Endothelial cell (in vitro differentiated cells): Measurements from ENCODE around the gene CTTNBP2NL. TPM values are rescaled to one million over a fixed set of nuclear protein-coding genes. Genes with fewer than 3 reads are reported as not detected.
"Not testable (repeated sequence)": the region's sequence is repeated elsewhere in the genome, so short reads cannot be mapped to it uniquely, and the experiment has no call there.

Experiments used
- DNase-seq: peaks from one replicate; pipeline ENCODE4 v3.0.0; 2021; ENCODE audit warnings: low spot score
- H3K27ac Mint-ChIP-seq: one replicate; pipeline ENCODE4 v1.8.0; 2021; ENCODE audit warnings: mixed read lengths, inconsistent platforms; ENCODE audit not compliant: unreplicated experiment
- H3K27me3 Mint-ChIP-seq: one replicate; pipeline ENCODE4 v1.8.0; 2021; ENCODE audit warnings: mild to moderate bottlenecking, moderate library complexity, mixed read lengths, inconsistent platforms; ENCODE audit not compliant: unreplicated experiment
- H3K36me3 Mint-ChIP-seq: one replicate; pipeline ENCODE4 v1.8.0; 2021; ENCODE audit warnings: mild to moderate bottlenecking, low read depth, mixed read lengths, inconsistent platforms; ENCODE audit not compliant: unreplicated experiment
- H3K4me1 Mint-ChIP-seq: one replicate; pipeline ENCODE4 v1.8.0; 2021; ENCODE audit warnings: mild to moderate bottlenecking, mixed read lengths, inconsistent platforms; ENCODE audit not compliant: unreplicated experiment
- H3K4me3 Mint-ChIP-seq: one replicate; pipeline ENCODE4 v1.8.0; 2021; ENCODE audit warnings: mild to moderate bottlenecking, mixed read lengths, inconsistent platforms; ENCODE audit not compliant: unreplicated experiment
- H3K9me3 Mint-ChIP-seq: one replicate; pipeline ENCODE4 v1.8.0; 2021; ENCODE audit warnings: mixed read lengths, inconsistent platforms; ENCODE audit not compliant: unreplicated experiment
- total RNA-seq: library from RNA; stranded (reverse); fragmentation: NEBNext Ultra II Directional; extraction: Animal tissue kit (Norgen Biotek cat#: 25700); gene quantifications from one replicate; pipeline ENCODE4 v1.2.1, GENCODE V29; 2021; ENCODE audit not compliant: unreplicated experiment
- TF ChIP-seq, protein P1 (sequence below): fragments of 200-600 bp; sonication (generic); IDR thresholded peaks from one replicate; pipeline ENCODE4 v1.5.0; 2021; ENCODE audit warnings: antibody characterized with exemption; ENCODE audit not compliant: unreplicated experiment

CTTNBP2NL gene
- total RNA-seq, 1 donor from 2014 or later, result 84.0 TPM

DNA sequence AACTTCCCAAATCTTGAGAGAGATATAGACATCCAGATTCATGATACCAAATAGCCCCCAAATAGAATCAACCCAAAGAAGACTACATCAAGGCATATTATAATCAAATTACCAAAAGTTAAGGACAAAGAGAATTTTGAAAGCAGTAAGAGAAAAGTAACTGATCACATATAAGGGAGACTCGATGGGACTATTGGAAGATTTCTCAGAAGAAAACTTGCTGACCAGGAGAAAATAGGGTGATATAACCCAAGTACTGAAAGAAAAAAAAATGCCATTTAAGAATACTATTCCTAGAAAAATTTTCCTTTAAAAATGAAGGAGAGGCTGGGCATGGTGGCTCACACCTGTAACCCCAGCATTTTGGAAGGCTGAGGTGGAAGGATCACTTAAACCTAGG is 82.3 kb downstream of the CTTNBP2NL start:
- H3K4me3 Mint-ChIP-seq, result peak overlapping the region; percentile 47
- DNase-seq, result no peak
- H3K9me3 Mint-ChIP-seq, result peaks cover 10% of the 10 kb centered on the region
- H3K4me1 Mint-ChIP-seq, result no peaks in the 10 kb centered on the region
- TF ChIP-seq, protein P1, sequence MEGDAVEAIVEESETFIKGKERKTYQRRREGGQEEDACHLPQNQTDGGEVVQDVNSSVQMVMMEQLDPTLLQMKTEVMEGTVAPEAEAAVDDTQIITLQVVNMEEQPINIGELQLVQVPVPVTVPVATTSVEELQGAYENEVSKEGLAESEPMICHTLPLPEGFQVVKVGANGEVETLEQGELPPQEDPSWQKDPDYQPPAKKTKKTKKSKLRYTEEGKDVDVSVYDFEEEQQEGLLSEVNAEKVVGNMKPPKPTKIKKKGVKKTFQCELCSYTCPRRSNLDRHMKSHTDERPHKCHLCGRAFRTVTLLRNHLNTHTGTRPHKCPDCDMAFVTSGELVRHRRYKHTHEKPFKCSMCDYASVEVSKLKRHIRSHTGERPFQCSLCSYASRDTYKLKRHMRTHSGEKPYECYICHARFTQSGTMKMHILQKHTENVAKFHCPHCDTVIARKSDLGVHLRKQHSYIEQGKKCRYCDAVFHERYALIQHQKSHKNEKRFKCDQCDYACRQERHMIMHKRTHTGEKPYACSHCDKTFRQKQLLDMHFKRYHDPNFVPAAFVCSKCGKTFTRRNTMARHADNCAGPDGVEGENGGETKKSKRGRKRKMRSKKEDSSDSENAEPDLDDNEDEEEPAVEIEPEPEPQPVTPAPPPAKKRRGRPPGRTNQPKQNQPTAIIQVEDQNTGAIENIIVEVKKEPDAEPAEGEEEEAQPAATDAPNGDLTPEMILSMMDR, result no peak
- H3K36me3 Mint-ChIP-seq, result peaks cover 10% of the 10 kb centered on the region
- no peak overlapping the region for H3K27ac Mint-ChIP-seq
- H3K27me3 Mint-ChIP-seq, result peaks cover 2% of the 10 kb centered on the region

DNA sequence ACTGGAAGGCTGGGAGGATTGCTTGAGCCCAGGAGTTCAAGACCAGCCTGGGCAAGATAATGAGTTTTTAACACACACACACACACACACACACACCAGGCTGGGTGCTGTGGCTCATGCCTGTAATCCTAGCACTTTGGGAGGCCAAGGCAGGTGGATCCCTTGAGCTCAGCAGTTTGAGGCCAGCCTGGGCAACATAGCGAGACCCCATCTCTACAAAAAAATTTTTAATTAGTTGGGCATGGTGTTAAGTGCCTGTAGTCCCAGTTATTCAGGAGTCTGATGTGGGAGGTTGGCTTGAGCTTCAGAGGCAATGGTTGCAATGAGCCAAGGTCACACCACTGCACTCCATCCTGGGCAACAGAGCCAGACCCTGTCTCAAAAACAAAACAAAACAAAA is 90.0 kb downstream of the CTTNBP2NL start:
- not testable (repeated sequence) for DNase-seq, H3K36me3 Mint-ChIP-seq, H3K9me3 Mint-ChIP-seq, H3K4me1 Mint-ChIP-seq, H3K27ac Mint-ChIP-seq, H3K4me3 Mint-ChIP-seq, H3K27me3 Mint-ChIP-seq

DNA sequence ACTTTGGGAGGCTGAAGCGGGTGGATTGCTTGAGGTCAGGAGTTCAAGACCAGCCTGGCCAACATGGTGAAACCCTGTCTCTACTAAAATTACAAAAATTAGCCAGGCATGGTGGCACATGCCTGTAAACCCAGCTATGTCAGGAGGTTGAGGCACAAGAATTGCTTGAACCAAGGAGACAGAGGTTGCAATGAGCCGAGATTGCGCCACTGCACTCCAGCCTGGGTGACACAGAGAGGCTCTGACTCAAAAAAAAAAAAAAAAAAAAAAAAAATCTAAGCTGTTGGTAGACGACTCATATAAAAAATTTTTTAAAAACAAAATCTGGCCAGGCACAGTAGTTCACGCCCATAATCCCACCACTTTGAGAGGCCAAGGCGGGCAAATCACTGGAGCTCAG is 91.7 kb downstream of the CTTNBP2NL start:
- not testable (repeated sequence) for DNase-seq, H3K9me3 Mint-ChIP-seq, H3K4me1 Mint-ChIP-seq, H3K36me3 Mint-ChIP-seq, H3K4me3 Mint-ChIP-seq, H3K27me3 Mint-ChIP-seq, H3K27ac Mint-ChIP-seq

DNA sequence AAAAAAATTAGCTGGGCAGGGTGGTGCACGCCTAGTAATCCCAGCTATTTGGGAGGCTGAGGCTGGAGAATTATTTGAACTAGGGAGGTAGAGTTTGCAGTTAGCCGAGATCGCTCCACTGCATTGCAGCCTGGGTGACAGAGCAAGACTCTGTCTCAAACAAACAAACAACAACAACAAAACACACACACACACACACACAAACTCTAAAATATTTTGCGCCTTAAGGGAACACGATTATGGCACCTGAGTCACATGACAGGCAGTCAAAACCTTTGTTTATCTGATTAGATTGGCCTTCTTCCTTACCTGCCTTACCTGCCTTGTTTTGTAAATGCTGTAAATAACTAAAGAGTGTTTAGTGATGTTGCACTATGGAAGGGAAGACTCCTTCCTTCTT is 92.1 kb downstream of the CTTNBP2NL start:
- H3K27me3 Mint-ChIP-seq, result no peaks in the 10 kb centered on the region
- TF ChIP-seq, protein P1, result no peak
- H3K36me3 Mint-ChIP-seq, result no peaks in the 10 kb centered on the region
- no peak for DNase-seq
- H3K4me1 Mint-ChIP-seq, result peaks cover 3% of the 10 kb centered on the region
- no peaks in the 10 kb centered on the region for H3K9me3 Mint-ChIP-seq
- no peak overlapping the region for H3K27ac Mint-ChIP-seq
- no peak overlapping the region for H3K4me3 Mint-ChIP-seq

DNA sequence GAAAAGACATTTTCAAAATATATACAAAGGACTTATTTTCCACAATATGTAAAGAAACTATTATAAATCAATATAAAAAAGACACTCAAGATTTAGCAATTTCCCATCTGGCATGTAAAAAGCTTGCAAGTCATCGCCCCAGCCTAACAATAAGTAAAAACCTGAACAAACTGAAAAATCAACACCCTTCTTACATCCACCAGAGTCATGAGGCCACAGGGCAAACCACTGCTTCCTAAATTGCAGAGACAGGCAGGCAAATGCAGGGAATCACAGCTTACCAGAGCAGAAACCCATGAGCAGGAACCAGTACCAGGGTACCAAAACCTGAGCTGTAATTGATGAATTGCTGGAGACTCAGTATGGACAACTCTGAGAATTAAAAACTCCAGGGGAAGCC is 96.1 kb downstream of the CTTNBP2NL start:
- TF ChIP-seq, protein P1, result no peak
- no peak overlapping the region for H3K4me3 Mint-ChIP-seq
- H3K27ac Mint-ChIP-seq, result no peak overlapping the region
- H3K27me3 Mint-ChIP-seq, result no peaks in the 10 kb centered on the region
- peaks cover 3% of the 10 kb centered on the region for H3K4me1 Mint-ChIP-seq
- DNase-seq, result no peak
- H3K36me3 Mint-ChIP-seq, result no peaks in the 10 kb centered on the region
- H3K9me3 Mint-ChIP-seq, result no peaks in the 10 kb centered on the region

DNA sequence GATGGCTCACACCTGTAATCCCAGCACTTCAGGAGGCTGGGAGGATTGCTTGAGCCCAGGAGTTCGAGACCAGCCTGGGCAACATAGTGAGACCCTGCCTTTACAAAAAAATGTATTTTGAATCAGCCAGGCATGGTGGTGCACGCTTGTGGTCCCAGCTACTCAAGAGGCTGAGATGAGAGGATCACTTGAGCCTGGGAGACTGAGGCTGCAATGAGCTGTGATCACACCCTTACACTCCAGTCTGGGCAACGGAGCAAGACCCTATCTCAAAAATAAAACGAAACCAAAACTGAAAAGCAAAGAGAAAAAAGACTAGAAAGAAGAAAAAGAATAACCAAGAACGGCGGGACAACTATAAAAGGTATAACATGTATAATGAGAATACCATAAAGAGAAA is 97.3 kb downstream of the CTTNBP2NL start:
- DNase-seq, result no peak
- H3K27ac Mint-ChIP-seq, result no peak overlapping the region
- no peaks in the 10 kb centered on the region for H3K27me3 Mint-ChIP-seq
- no peaks in the 10 kb centered on the region for H3K36me3 Mint-ChIP-seq
- no peaks in the 10 kb centered on the region for H3K9me3 Mint-ChIP-seq
- peaks cover 3% of the 10 kb centered on the region for H3K4me1 Mint-ChIP-seq
- no peak overlapping the region for H3K4me3 Mint-ChIP-seq
- TF ChIP-seq, protein P1, result no peak
